ENCODE results near the gene KCNT2.

KCNT2 gene

DNA sequence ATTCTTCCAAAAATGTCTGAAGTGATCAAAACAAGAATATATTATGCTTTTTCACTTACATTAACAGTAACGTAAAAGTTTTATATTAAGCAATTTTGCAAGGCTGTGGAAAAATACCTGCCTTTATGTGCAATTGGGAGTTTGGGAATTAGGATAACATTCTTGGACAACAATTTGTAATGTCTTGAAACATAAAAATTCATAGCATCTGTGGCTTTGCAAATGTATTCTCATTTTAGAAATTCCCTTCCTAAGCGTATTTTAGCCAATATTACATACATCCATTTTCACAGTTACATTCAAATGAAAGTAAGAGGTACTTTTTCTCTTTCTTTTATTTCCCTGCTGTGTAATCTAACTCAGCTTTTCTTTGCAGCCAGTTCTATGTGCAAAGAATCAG is 30.2 kb upstream of the KCNT2 start:
- no peak overlapping the region for H3K4me3 ChIP-seq (ENCODE audit: low read depth, low read length)
- no peak overlapping the region for H2AFZ ChIP-seq
- H3K36me3 ChIP-seq (ENCODE audit: control insufficient read depth, insufficient read depth, low read length) = no peaks in the 10 kb centered on the region
- H3K27me3 ChIP-seq (ENCODE audit: control insufficient read depth, insufficient read depth, low read length) = no peaks in the 10 kb centered on the region
- H3K9ac ChIP-seq = no peak overlapping the region
- TF ChIP-seq CTCF (IDR thresholded peaks at IDR 0.05) = no peak
- no peak overlapping the region for H3K27ac ChIP-seq
- H3K79me2 ChIP-seq = no peaks in the 10 kb centered on the region
- no peaks in the 10 kb centered on the region for H3K9me3 ChIP-seq (ENCODE audit: control insufficient read depth, low read length)
- no peak overlapping the region for H3K4me2 ChIP-seq (ENCODE audit: low read length)
- no peaks in the 10 kb centered on the region for H3K4me1 ChIP-seq

DNA sequence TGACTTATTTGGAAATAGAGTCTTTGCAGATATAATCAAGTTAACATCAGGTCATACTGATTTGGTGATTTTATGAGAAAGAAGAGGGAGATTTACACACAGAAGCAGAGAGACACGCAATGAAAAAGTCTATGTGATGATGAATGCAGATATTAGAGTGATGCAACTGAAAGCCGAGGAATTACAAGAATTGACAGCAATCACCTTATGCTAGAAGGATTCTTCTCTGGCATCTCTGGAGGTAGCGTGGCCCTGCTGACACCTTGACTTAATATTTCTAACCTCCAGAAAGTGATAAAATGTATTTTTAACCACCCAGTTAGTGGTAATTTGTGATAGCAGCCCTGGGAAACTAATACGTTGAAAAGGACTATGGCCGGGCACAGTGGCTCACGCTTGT is 29.4 kb upstream of the KCNT2 start:
- H3K9ac ChIP-seq = no peak overlapping the region
- H3K79me2 ChIP-seq = no peaks in the 10 kb centered on the region
- H3K27me3 ChIP-seq (ENCODE audit: control insufficient read depth, insufficient read depth, low read length) = no peaks in the 10 kb centered on the region
- H3K4me3 ChIP-seq (ENCODE audit: low read depth, low read length) = no peak overlapping the region
- no peaks in the 10 kb centered on the region for H3K36me3 ChIP-seq (ENCODE audit: control insufficient read depth, insufficient read depth, low read length)
- no peak for TF ChIP-seq CTCF (IDR thresholded peaks at IDR 0.05)
- no peaks in the 10 kb centered on the region for H3K9me3 ChIP-seq (ENCODE audit: control insufficient read depth, low read length)
- H3K27ac ChIP-seq = no peak overlapping the region
- H3K4me2 ChIP-seq (ENCODE audit: low read length) = no peak overlapping the region
- no peaks in the 10 kb centered on the region for H3K4me1 ChIP-seq
- H2AFZ ChIP-seq = no peak overlapping the region

GRCh38 chr1:196628838-196629237 is 20.6 kb upstream of the KCNT2 start:
- TF ChIP-seq CTCF (IDR thresholded peaks at IDR 0.05) = no peak

GRCh38 chr1:196623079-196623478 is 14.8 kb upstream of the KCNT2 start:
- no peaks in the 10 kb centered on the region for H3K9me3 ChIP-seq (ENCODE audit: control insufficient read depth, low read length)
- H3K36me3 ChIP-seq (ENCODE audit: control insufficient read depth, insufficient read depth, low read length) = no peaks in the 10 kb centered on the region
- H3K27me3 ChIP-seq (ENCODE audit: control insufficient read depth, insufficient read depth, low read length) = no peaks in the 10 kb centered on the region
- H3K4me3 ChIP-seq (ENCODE audit: low read depth, low read length) = no peak overlapping the region
- H3K9ac ChIP-seq = no peak overlapping the region
- no peaks in the 10 kb centered on the region for H3K4me1 ChIP-seq
- no peak overlapping the region for H3K27ac ChIP-seq
- H3K79me2 ChIP-seq = no peaks in the 10 kb centered on the region
- no peak overlapping the region for H2AFZ ChIP-seq
- TF ChIP-seq CTCF (IDR thresholded peaks at IDR 0.05) = no peak
- H3K4me2 ChIP-seq (ENCODE audit: low read length) = no peak overlapping the region

More at GRCh38 chr1:196628838-196629237, 20.6 kb upstream of the KCNT2 start:
- no peak overlapping the region for H3K4me2 ChIP-seq (ENCODE audit: low read length)
- H3K4me3 ChIP-seq (ENCODE audit: low read depth, low read length) = no peak overlapping the region
- H3K27me3 ChIP-seq (ENCODE audit: control insufficient read depth, insufficient read depth, low read length) = no peaks in the 10 kb centered on the region
- H3K79me2 ChIP-seq = no peaks in the 10 kb centered on the region
- no peak overlapping the region for H3K27ac ChIP-seq
- no peaks in the 10 kb centered on the region for H3K36me3 ChIP-seq (ENCODE audit: control insufficient read depth, insufficient read depth, low read length)
- no peaks in the 10 kb centered on the region for H3K4me1 ChIP-seq
- H3K9ac ChIP-seq = no peak overlapping the region
- no peak overlapping the region for H2AFZ ChIP-seq
- no peaks in the 10 kb centered on the region for H3K9me3 ChIP-seq (ENCODE audit: control insufficient read depth, low read length)

- Histone ChIP-seq H3K4me2 (ENCODE audit: low read length) (no peak overlapping the region), H3K4me1 (no peaks in the 10 kb centered on the region), H3K9ac (no peak overlapping the region), H3K27me3 (ENCODE audit: control insufficient read depth, insufficient read depth, low read length) (no peaks in the 10 kb centered on the region), H3K79me2 (no peaks in the 10 kb centered on the region), H3K4me3 (ENCODE audit: low read depth, low read length) (no peak overlapping the region), H3K36me3 (ENCODE audit: control insufficient read depth, insufficient read depth, low read length) (no peaks in the 10 kb centered on the region), H2AFZ (no peak overlapping the region), H3K9me3 (ENCODE audit: control insufficient read depth, low read length) (no peaks in the 10 kb centered on the region), H3K27ac (no peak overlapping the region)
- no peak for TF ChIP-seq CTCF (IDR thresholded peaks at IDR 0.05)
Observed at GRCh38 chr1:196619721-196620120, 11.5 kb upstream of the KCNT2 start.

Measured in parathyroid adenoma (tissue), 2 donors.